ENCODE measurements around the gene VAPB.

The VAPB gene

GRCh38 chr20:58349570-58349969 is 39.5 kb upstream of the VAPB start:
- TF ChIP-seq SNAI2 (CRISPR knock-in tag; IDR thresholded peaks at IDR 0.05): no peak
- TF ChIP-seq ZFP30 (CRISPR knock-in tag; IDR thresholded peaks at IDR 0.05): no peak
- TF ChIP-seq ZFP3 (CRISPR knock-in tag; IDR thresholded peaks at IDR 0.05): no peak
- TF ChIP-seq RARB (CRISPR knock-in tag; IDR thresholded peaks at IDR 0.05): no peak
- no peak for TF ChIP-seq ZC3H10 (CRISPR knock-in tag; IDR thresholded peaks at IDR 0.05)
- TF ChIP-seq TCF4 (CRISPR knock-in tag; IDR thresholded peaks at IDR 0.05; ENCODE audit: borderline replicate concordance): no peak
- TF ChIP-seq TSHZ2 (CRISPR knock-in tag; IDR thresholded peaks at IDR 0.05): no peak
- no peak for TF ChIP-seq ZNF70 (CRISPR knock-in tag; IDR thresholded peaks at IDR 0.05)
- no peak for TF ChIP-seq ARNTL (CRISPR knock-in tag; IDR thresholded peaks at IDR 0.05; ENCODE audit: borderline replicate concordance, low read depth)
- no peak for TF ChIP-seq ZNF8 (CRISPR knock-in tag; IDR thresholded peaks at IDR 0.05)
- no peak for TF ChIP-seq TOX (CRISPR knock-in tag; IDR thresholded peaks at IDR 0.05; ENCODE audit: borderline replicate concordance)
- no peak for TF ChIP-seq GLIS3 (CRISPR knock-in tag; IDR thresholded peaks at IDR 0.05)
- ATAC-seq: peak; percentile 99

GRCh38 chr20:58352468-58352867 is 36.6 kb upstream of the VAPB start:
- ATAC-seq: no peak
- no peak for TF ChIP-seq CSDC2 (CRISPR knock-in tag; IDR thresholded peaks at IDR 0.05)
- TF ChIP-seq GLIS3 (CRISPR knock-in tag; IDR thresholded peaks at IDR 0.05): no peak
- TF ChIP-seq SNAI2 (CRISPR knock-in tag; IDR thresholded peaks at IDR 0.05): no peak
- no peak for TF ChIP-seq PATZ1 (CRISPR knock-in tag; IDR thresholded peaks at IDR 0.05; ENCODE audit: borderline replicate concordance)
- TF ChIP-seq ZNF70 (CRISPR knock-in tag; IDR thresholded peaks at IDR 0.05): no peak
- TF ChIP-seq ZNF565 (CRISPR knock-in tag; conservative IDR thresholded peaks at IDR 0.05; ENCODE audit: low read depth): no peak
- TF ChIP-seq CSRNP3 (CRISPR knock-in tag; IDR thresholded peaks at IDR 0.05): no peak
- no peak for TF ChIP-seq RARB (CRISPR knock-in tag; IDR thresholded peaks at IDR 0.05)
- TF ChIP-seq CREB5 (CRISPR knock-in tag; IDR thresholded peaks at IDR 0.05; ENCODE audit: low read depth): no peak
- no peak for TF ChIP-seq ARNTL (CRISPR knock-in tag; IDR thresholded peaks at IDR 0.05; ENCODE audit: borderline replicate concordance, low read depth)
- no peak for TF ChIP-seq TSHZ2 (CRISPR knock-in tag; IDR thresholded peaks at IDR 0.05)
- no peak for TF ChIP-seq BACH2 (CRISPR knock-in tag; IDR thresholded peaks at IDR 0.05; ENCODE audit: borderline replicate concordance)
- no peak for TF ChIP-seq ESRRG (CRISPR knock-in tag; IDR thresholded peaks at IDR 0.05)
- no peak for TF ChIP-seq ZC3H10 (CRISPR knock-in tag; IDR thresholded peaks at IDR 0.05)
- TF ChIP-seq ISL1 (CRISPR knock-in tag; IDR thresholded peaks at IDR 0.05): no peak
- TF ChIP-seq TCF4 (CRISPR knock-in tag; IDR thresholded peaks at IDR 0.05; ENCODE audit: borderline replicate concordance): no peak
- no peak for TF ChIP-seq PPARA (CRISPR knock-in tag; IDR thresholded peaks at IDR 0.05; ENCODE audit: borderline replicate concordance)
- no peak for TF ChIP-seq ZFP3 (CRISPR knock-in tag; IDR thresholded peaks at IDR 0.05)
- TF ChIP-seq POU6F1 (CRISPR knock-in tag; IDR thresholded peaks at IDR 0.05; ENCODE audit: borderline replicate concordance, low read depth): no peak
